ENCODE data around the gene LCN1. TPM values are rescaled to one million over a fixed set of nuclear protein-coding genes. Genes with fewer than 3 reads are reported as not detected.

The LCN1 gene
- not detected in 2 replicates for total RNA-seq

DNA sequence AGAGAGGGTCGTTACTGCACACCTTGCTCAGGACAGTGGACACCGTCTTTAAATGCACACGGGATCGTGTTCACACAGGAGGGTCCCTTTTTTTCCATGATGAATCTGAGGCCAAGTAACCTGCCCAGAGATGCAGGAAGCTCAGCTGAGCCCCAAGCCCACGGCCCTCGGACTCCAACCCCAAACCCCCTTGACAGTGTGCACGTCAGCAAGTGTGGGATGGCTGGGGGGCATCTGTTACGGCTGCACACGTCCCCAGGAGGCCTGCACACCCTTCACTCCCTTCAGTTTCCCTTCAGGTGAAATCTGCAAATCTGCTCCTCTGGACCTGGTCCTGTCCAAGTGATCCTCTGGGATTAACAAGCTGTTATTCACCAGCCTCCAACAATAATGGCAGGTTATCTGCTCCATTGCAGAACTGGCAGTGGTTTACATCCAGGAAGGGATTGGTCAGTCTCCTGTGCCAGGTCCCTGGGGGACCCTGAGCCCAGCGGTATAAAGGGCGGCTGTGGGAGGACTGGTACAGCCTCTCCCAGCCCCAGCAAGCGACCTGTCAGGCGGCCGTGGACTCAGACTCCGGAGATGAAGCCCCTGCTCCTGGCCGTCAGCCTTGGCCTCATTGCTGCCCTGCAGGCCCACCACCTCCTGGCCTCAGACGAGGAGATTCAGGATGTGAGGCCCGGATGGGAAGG, at the start of gene LCN1:
TSS of gene LCN1 (plus strand) at position 525 of the 692 bp plus-strand sequence. CDS start at position 583, 58 bp downstream.

GRCh38 chr9:135479469-135480052, 41.7 kb upstream of the LCN1 start, which contains the start of gene PPP1R26:
Gene PPP1R26, plus strand, starts transcription at chr9:135479782. Its CDS starts 4,729 bp downstream, at chr9:135484511.

DNA sequence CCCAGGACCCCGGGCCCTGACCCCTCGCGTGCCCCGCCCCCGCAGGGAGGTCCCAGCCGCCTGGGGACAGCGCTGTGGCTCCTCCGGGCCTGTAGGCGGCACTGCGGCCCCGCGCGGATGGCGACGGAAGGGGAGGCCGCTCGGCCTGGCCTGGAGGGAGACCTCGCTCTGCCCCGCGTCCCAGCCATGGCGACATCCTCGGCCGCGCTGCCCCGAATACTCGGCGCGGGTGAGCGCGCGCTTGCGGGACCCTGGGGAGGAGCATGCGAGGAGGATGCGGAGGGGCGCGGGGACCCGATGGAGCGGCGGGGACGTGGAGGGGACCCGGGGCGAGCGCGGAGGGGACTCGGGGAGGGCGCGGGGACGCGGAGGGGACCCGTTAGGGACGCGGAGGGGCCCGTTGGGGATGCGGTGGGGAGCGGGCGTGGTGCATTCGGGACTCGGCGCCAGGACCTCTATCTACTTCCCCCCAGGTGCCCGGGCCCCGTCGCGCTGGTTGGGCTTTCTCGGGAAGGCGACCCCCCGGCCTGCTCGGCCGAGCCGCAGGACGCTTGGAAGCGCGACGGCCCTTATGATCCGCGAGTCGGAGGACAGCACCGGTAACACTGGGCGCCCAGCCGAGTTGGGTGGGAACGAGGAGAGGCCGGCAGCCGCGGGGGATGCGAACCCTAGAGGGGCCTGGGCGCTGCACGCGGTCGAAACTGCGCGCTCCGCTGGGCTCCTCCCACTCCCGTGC, 20.5 kb upstream of the LCN1 start, which contains the start of gene MRPS2:
TSS of gene MRPS2 (plus strand) at position 158 of the 736 bp plus-strand sequence. CDS start at position 187, 29 bp downstream.

DNA sequence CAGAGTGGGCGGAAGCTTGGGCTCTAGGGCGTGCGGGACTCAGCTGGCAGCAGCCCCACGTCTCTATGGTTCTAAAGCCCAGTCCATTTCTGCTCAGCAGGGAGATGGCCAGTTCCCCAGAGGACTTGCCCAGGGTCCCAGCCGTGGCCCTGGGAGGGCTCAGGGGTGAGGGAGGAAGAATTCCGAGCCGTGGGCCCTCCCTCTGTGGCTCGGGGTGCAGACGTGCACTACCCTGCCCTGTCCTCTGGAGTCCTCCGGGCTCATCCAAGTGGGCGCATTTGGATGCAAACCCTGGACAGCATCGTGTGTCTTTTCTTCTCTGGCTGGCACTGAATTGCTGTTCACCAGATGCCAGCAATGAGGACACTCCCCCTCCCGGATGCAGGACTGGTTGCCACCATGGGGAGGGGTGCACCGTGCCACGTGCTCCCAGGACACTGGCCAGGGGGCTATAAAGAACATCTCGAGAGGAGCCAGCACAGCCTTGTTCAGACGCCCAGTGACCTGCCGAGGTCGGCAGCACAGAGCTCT, 24.5 kb downstream of the LCN1 start, which contains the start of gene OBP2A:
TSS of gene OBP2A (plus strand) at position 481 of the 531 bp plus-strand sequence. CDS start 55 bp downstream, outside the sequence.

DNA sequence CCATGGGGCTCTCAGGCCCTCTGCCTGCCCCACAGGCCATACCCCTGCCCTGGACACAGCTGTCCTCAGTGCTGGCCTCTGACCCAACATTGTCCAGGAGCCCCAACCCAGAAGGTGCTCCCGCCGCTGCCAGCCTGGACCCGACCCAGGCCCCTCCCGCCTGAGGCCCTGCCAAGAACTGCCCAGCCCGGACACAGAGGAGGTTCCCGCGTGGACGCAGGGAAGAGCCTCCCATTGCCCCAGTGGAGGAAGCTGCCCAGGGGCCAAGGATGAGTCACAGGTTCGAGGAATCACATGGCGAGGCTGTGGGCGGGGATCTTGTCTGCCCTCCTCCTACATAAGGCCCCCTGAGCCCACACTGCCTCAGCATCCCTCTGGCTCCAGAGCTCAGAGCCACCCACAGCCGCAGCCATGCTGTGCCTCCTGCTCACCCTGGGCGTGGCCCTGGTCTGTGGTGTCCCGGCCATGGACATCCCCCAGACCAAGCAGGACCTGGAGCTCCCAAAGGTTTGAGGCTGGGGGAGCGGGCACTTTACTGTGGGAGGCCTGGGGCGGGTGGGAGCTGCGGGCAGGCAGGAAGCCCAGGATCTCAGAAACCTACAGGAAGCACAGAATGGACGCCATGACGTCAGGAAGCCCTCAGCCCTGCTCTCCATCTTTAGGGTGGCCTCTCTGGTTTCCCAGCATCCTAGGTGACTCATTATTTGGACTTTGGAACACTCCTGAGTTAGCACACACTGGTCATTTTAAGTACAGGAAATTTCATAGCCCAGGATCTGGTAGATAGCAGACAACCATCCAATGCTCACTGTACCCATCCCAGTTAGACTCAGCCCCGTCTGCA, 40.4 kb downstream of the LCN1 start, which contains the start of gene PAEP:
TSS of gene PAEP (plus strand) at position 366 of the 844 bp plus-strand sequence.

Other genes starting within 250 kb of the LCN1 start
- gene PPP1R26, start 41.7 kb upstream of the LCN1 start, total RNA-seq = 14.4 and 17.0 TPM in 2 replicates
- 40.5 and 42.8 TPM in 2 replicates for gene MRPS2, start 20.8 kb upstream of the LCN1 start, total RNA-seq
- not detected in 2 replicates for gene OBP2A, start 24.7 kb downstream of the LCN1 start, total RNA-seq
- gene PAEP, start 40.3 kb downstream of the LCN1 start, total RNA-seq = not detected in 2 replicates
- not detected in 2 replicates for gene GLT6D1, start 118.1 kb downstream of the LCN1 start, total RNA-seq
- not detected in 2 replicates for gene LCN9, start 141.9 kb downstream of the LCN1 start, total RNA-seq
- not detected in 2 replicates for gene SOHLH1, start 178.0 kb downstream of the LCN1 start, total RNA-seq
- gene KCNT1, start 180.7 kb downstream of the LCN1 start, total RNA-seq = under 0.01 TPM in 1 of 2 replicates, not detected in the other